IPS DF 6.9 (cell line): ENCODE measurements around the gene PYGB.

Source experiments
- DNase-seq: peaks from one replicate; pipeline ENCODE4 v3.0.0-alpha.2; 2013; ENCODE audit warnings: low read depth, low spot score
- H3K27ac ChIP-seq: one replicate; pipeline ENCODE4 v1.5.1; 2013; ENCODE audit warnings: low read length, control low read depth
- H3K27me3 ChIP-seq: 2 replicates; pipeline ENCODE4 v1.6.1; 2013; ENCODE audit warnings: mild to moderate bottlenecking, low read length; ENCODE audit not compliant: control insufficient read depth, insufficient read depth
- H3K36me3 ChIP-seq: 2 replicates; pipeline ENCODE4 v1.6.1; 2013; ENCODE audit warnings: low read length; ENCODE audit not compliant: control insufficient read depth, insufficient read depth
- H3K4me1 ChIP-seq: 2 replicates; pipeline ENCODE4 v1.6.1; 2013; ENCODE audit warnings: low read length; ENCODE audit not compliant: control insufficient read depth, insufficient read depth
- H3K4me3 ChIP-seq: 2 replicates; pipeline ENCODE4 v1.5.1; 2013; ENCODE audit warnings: mild to moderate bottlenecking, low read length
- H3K9me3 ChIP-seq: 2 replicates; pipeline ENCODE4 v1.6.1; 2013; ENCODE audit warnings: low read length, inconsistent platforms; ENCODE audit not compliant: control insufficient read depth, insufficient read depth
- WGBS: extraction: QIAGEN DNeasy Blood & Tissue Kit; methylation state at CpG from one replicate; pipeline ENCODE4 v1.1.7; 2013; ENCODE audit warnings: mixed read lengths, missing lambda C conversion rate; ENCODE audit not compliant: insufficient read length, insufficient coverage; 5-methylcytosine and 5-hydroxymethylcytosine counted together

The PYGB gene

DNA sequence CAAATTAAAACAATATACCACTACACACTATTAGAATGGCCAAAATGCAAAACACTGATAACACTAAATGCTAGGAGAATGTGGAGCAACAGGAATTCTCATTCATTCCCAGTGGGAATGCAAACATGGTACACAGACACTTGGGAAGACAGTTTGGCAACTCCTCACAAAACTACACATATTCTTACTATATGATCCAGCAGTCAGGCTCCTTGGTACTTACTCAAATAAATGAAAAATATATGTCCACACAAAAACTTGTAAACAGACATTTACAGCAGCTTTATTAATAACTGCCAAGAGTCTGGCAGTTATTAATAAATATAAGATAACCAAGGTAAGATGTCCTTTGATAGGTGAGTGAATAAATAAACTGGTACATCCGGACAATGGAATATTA, 97.8 kb downstream of the PYGB start:
- Histone ChIP-seq H3K36me3 (no peaks in the 10 kb centered on the region), H3K4me1 (no peaks in the 10 kb centered on the region)
- WGBS = no CpG with 5 or more reads among the region's 1 CpG

DNA sequence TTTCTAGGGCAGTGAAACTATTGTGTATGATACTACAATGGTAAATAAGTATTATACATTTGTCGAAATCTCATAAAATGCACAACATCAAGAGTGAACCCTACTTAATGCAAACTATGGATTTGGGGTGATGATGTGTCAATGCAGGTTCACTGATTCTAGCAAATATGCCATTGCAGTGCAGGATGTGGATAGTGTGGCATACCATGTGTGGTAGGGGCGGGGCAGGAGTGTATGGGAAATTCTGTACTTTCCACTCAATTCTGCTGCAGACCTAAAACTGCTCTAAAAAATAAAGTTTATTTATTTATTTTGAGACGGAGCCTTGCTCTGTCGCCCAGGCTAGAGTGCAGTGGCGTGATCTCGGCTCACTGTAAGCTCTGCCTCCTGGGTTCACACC, 98.5 kb downstream of the PYGB start:
- H3K9me3 ChIP-seq = no peaks in the 10 kb centered on the region
- no peaks in the 10 kb centered on the region for H3K36me3 ChIP-seq
- H3K4me1 ChIP-seq = peaks cover 2% of the 10 kb centered on the region; the same call in 1 of the 2 replicates
- no CpG with 5 or more reads among the region's 6 CpGs for WGBS
- H3K4me3 ChIP-seq = no peak overlapping the region
- H3K27me3 ChIP-seq = no peaks in the 10 kb centered on the region
- no peak for DNase-seq
- H3K27ac ChIP-seq = no peak overlapping the region

More for the DNA sequence above, 97.8 kb downstream of the PYGB start:
- Histone ChIP-seq H3K9me3 (no peaks in the 10 kb centered on the region), H3K4me3 (no peak overlapping the region), H3K27ac (no peak overlapping the region), H3K27me3 (no peaks in the 10 kb centered on the region)
- DNase-seq = no peak
